CD4-positive, alpha-beta T cell treated with Interferon alpha-2 for 1 hour (primary cell): ENCODE data around the gene ATP9B.
"Not testable (repeated sequence)": the region's sequence is repeated elsewhere in the genome, so short reads cannot be mapped to it uniquely, and the experiment has no call there.

Experiments used
- DNase-seq, 2 donors: peaks; one replicate each; pipeline ENCODE4 v3.0.0-alpha.2; 2020 to 2022

Gene ATP9B

GRCh38 chr18:79151191-79151590 is 82.0 kb downstream of the ATP9B start:
- DNase-seq: no peak

GRCh38 chr18:79156327-79156726 is 87.1 kb downstream of the ATP9B start:
- no peak for DNase-seq

- no peak for DNase-seq
Measured at GRCh38 chr18:79164706-79165105, 95.5 kb downstream of the ATP9B start.

- DNase-seq: no peak
Measured at GRCh38 chr18:79166702-79167101, 97.5 kb downstream of the ATP9B start.

GRCh38 chr18:79167526-79168190 is 98.5 kb downstream of the ATP9B start:
- no peak for DNase-seq

GRCh38 chr18:79169958-79170555 is 100.9 kb downstream of the ATP9B start:
- no peak for DNase-seq

GRCh38 chr18:79172331-79172730 is 103.1 kb downstream of the ATP9B start:
- not testable (repeated sequence) for DNase-seq

GRCh38 chr18:79173742-79174141 is 104.5 kb downstream of the ATP9B start:
- DNase-seq: no peak

GRCh38 chr18:79178113-79178531 is 108.9 kb downstream of the ATP9B start:
- no peak for DNase-seq

- DNase-seq: no peak
Measured at GRCh38 chr18:79182047-79182713, 113.0 kb downstream of the ATP9B start.

- no peak for DNase-seq
Measured at GRCh38 chr18:79185648-79186047, 116.5 kb downstream of the ATP9B start.

GRCh38 chr18:79186649-79187048 is 117.5 kb downstream of the ATP9B start:
- no peak for DNase-seq

GRCh38 chr18:79187532-79188277 is 118.5 kb downstream of the ATP9B start:
- DNase-seq: no peak

GRCh38 chr18:79191418-79191817 is 122.2 kb downstream of the ATP9B start:
- no peak for DNase-seq

GRCh38 chr18:79191956-79192355 is 122.8 kb downstream of the ATP9B start:
- DNase-seq: peak in 1 of 2 donors; percentile 10

- no peak for DNase-seq
Measured at GRCh38 chr18:79193826-79194225, 124.6 kb downstream of the ATP9B start.

- DNase-seq: no peak
Measured at GRCh38 chr18:79195716-79196683, 126.8 kb downstream of the ATP9B start.

- no peak for DNase-seq
Measured at GRCh38 chr18:79197531-79197930, 128.3 kb downstream of the ATP9B start.

- DNase-seq: no peak
Measured at GRCh38 chr18:79199691-79200374, 130.6 kb downstream of the ATP9B start.

- no peak for DNase-seq
Measured at GRCh38 chr18:79200546-79201268, 131.5 kb downstream of the ATP9B start.

GRCh38 chr18:79203017-79203605 is 133.9 kb downstream of the ATP9B start:
- DNase-seq: no peak
